LNCAP (cell line): ENCODE results near the gene ANXA5.
A peak's percentile ranks its signal among the peaks of the same experiment; 100 is the strongest.

Source experiments
- TF ChIP-seq, protein P1 (sequence below): fragments of 450-650 bp; IDR thresholded peaks from 2 replicates; pipeline ENCODE4 v1.5.1; 2017; ENCODE audit warnings: mild to moderate bottlenecking

Gene ANXA5

DNA sequence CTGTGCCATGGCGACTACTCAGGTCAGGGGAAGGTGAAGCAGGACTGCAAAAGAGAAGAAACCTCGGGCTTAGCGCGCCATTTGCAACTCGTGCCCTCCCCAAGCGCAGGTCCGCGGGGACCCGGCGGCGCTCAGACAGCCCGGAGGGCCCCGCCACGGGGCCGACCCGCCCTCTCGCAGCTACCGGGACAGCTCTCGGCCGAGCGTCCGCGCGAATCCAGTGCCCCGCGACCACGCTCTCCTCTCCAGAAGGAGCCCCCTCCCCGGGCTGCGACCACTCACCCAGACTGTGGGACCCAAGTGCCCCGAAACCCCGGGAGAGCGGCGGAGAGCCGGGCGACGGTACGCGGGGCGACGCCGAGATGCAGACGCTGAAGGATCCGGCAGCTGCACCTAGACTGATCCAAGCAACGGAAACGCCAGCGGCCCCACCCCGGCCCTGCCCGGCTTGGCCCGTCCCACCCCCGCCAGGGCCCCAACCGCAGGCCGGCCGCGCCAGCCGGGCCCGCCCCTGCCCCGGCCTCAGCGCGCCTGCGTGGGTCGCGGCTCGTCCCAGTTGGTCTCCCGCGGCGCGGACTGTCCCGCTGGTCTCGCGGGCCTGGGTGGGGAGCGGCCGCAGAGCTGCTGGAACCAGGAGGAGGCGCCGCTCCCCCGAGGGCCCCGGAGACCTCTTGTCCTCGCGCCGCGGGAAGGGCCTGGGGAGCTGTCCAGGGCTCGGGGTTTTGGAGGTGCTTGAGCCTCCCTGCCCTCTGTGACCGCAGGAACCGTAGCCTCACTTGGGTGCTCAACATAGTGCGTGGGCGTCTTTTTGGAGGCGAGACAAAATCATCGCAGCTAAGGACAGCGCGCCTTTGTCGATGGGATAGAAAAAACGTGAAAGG lies at the start of gene ANXA5:
TSS of gene ANXA5 (minus strand) at position 400 of the 881 bp plus-strand sequence. CDS start at position 9, 391 bp downstream.
- TF ChIP-seq, protein P1, sequence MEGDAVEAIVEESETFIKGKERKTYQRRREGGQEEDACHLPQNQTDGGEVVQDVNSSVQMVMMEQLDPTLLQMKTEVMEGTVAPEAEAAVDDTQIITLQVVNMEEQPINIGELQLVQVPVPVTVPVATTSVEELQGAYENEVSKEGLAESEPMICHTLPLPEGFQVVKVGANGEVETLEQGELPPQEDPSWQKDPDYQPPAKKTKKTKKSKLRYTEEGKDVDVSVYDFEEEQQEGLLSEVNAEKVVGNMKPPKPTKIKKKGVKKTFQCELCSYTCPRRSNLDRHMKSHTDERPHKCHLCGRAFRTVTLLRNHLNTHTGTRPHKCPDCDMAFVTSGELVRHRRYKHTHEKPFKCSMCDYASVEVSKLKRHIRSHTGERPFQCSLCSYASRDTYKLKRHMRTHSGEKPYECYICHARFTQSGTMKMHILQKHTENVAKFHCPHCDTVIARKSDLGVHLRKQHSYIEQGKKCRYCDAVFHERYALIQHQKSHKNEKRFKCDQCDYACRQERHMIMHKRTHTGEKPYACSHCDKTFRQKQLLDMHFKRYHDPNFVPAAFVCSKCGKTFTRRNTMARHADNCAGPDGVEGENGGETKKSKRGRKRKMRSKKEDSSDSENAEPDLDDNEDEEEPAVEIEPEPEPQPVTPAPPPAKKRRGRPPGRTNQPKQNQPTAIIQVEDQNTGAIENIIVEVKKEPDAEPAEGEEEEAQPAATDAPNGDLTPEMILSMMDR, result peak; percentile 28; the same call in 1 of the 2 replicates

DNA sequence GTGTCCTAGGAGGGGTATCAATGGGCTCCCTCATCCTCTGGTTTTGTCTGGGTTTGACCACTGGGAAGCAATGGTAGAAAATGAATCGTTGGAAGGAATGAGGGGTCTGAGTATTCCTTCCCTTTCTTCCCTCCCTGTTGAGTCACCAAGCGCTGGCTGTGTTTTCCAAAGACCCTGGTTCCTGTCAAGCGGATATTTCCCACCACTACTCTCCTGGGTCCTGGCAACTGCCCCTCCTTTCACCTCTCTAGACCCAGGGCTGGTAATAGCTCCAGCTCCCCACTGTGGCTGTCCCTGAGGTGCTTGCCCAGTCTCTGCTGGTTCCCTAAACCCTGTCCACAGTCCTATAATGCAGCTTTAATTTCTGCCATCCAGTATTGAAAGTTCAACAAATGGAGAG lies 46.0 kb upstream of the ANXA5 start:
- TF ChIP-seq, protein P1, result no peak

DNA sequence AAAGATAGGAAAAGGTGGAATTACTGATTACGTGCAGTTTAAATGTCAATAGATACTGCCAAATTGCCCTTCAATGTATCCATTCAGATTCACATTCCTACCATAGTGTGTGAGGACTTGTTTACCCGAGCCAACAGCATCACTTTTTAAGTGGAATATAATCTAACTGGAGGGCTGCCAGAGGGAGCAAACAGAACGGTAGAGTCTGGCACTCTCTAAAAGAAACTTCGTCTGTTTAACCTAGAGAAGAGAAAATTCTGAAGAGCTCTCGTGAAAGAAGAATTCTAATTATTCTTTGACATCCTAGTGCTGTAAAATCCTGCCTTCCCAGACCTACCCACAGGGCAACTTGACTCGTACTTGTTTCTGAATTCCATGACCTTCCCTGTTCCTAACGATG lies 45.0 kb upstream of the ANXA5 start:
- TF ChIP-seq, protein P1, result no peak

DNA sequence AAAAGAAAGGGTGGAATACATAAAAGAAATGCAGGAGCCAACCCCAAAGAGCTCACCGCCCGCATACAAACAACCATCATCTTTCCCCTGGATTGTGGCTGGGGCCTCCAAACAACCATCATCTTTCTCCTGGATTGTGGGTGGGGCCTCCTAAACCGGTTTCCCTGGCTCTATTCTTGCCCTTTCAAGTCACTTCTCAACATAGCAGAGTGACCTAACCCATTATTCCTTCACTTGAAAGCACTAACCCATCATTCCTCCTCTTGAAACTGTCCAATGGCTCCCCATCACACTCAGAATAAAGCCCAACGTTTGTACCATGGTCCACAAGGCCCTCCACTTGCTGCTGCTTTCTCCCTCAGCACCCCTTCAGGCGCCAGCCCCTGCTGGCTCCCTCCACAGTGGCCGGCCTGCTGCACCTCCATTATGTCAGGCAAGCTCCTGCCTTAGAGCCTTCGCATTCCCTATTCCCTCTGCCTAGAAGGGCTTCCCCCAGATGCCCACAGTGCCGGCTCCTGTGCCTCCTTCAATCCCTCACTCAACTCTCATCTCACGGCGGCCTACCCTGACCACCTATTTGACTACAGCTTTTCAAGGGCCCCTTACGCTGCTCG lies 44.1 kb upstream of the ANXA5 start:
- TF ChIP-seq, protein P1, result no peak

DNA sequence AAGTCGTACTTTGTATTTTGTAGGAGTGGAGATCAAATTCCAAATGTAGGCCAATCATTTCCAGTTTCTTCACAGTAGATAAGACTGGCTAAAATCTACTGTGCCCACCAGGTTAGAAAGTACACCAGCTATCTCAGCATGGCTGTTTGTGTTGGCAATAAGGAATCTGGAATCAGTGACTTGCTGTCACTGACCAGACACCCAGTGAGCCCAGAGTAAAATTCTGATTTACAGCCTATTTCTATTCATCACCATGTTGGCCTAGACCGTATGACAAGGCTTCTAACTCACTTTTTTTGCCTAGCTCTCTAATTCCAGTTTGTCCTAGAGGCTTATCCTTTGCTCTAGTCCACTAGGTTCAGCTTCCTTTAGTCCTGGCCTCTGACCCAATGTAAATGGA lies 42.8 kb upstream of the ANXA5 start:
- TF ChIP-seq, protein P1, result no peak

DNA sequence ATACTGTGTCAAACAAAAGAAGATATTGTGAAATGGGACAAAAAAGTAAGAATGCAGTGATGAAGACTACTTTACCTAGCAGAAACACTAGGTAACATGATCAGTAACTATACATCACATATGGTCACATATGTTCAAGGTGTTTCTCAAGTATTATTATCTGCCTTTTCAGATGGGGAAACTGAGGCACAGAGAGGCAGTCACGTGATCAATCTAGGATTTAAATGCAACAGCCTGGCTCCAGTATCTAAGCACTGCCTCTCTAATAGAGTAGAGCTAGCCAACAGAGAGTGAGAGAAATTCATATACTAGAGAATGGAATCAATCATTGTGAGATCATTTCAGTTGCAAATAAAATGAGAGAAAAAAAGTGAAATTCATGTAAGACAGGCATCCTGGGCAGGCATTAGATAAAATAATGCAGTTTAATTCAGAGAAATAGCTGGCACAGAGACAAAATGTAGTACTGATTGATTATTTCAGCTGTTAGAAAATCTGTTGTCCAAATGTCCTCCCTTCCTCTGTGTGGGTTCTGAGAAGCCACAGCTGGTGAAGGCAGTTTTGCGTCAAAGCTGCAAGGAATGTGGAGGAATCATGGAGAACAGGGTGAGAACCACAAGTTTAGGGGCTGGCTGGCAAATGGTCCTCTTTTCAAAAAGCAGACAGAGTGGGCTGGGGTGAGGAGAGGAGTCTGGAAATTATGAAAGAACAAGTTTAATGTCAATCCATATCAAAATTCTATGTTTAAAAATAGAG lies 42.2 kb upstream of the ANXA5 start:
- TF ChIP-seq, protein P1, result no peak

DNA sequence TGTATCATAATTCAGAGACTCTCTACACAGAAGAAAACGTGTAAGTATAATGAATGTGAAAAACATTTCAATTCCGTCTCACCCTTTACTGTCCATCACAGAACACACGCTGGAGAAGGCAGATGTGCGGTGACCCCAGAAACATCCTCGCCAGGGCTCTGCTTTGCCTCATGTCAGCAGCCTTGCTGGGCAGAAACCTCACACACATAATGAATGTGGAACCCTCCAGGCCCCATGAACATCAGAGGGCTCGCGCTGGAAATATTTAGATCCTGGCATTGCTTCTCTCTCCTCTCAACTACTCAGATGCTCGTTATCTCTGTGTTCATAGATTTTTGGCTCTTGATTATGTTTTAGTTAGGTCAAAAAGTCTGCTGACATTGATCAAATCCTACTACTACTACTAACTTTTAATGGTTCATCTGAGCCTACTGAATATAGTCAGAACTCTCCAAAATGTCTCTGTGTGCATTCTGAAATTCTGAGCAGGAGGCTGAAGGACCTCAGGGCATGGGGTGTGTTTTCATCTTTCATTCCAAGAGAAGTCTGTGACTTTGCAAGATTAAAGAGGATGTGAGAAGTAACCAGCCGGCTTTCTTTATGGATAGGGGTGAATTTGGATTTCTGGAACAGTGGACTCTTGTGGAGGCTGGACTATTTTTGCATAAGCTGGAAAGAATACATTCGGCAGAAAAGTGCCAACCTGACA lies 41.2 kb upstream of the ANXA5 start:
- TF ChIP-seq, protein P1, result no peak
